Prostate gland (tissue), 2 donors: ENCODE measurements around the gene RAD23B. TPM values are rescaled to one million over a fixed set of nuclear protein-coding genes. Genes with fewer than 3 reads are reported as not detected.

Experiments
- DNase-seq: peaks from one replicate; pipeline ENCODE4 v3.0.0-alpha.2; 2019; ENCODE audit warnings: low spot score
- H3K27ac ChIP-seq, 2 donors: fragments of 200-600 bp; sonication (generic); 2 replicates each; pipeline ENCODE4 v1.5.1; 2017 to 2019
- H3K27me3 ChIP-seq: fragments of 200-600 bp; sonication (generic); replicated peaks from 2 replicates; pipeline ENCODE4 v1.5.1; 2019; ENCODE audit not compliant: insufficient read depth
- H3K36me3 ChIP-seq, 2 donors: fragments of 200-600 bp; sonication (generic); 1 replicate in 1 of 2; 2 replicates in 1 of 2; pipeline versions ENCODE4 v1.5.1 to v1.8.1; 2017 to 2019
- H3K4me1 ChIP-seq: fragments of 200-600 bp; sonication (generic); replicated peaks from 2 replicates; pipeline ENCODE4 v1.5.1; 2019
- H3K4me3 ChIP-seq, 2 donors: fragments of 200-600 bp; sonication (generic); 2 replicates each; pipeline ENCODE4 v1.5.1; 2017 to 2019
- H3K9me3 ChIP-seq: fragments of 200-600 bp; sonication (generic); 2 replicates; pipeline ENCODE4 v1.5.1; 2017
- POLR2A ChIP-seq: fragments of 450-650 bp; IDR thresholded peaks from one replicate; pipeline ENCODE4 v1.6.1; 2016; ENCODE audit warnings: antibody characterized with exemption, mild to moderate bottlenecking
- POLR2AphosphoS5 ChIP-seq: sonication (generic); formaldehyde crosslinking; IDR thresholded peaks from one replicate; pipeline ENCODE4 v1.6.1; 2017; ENCODE audit warnings: antibody characterized with exemption
- WGBS: methylation state at CpG from one replicate; pipeline ENCODE4 v1.1.5; 2018; 5-methylcytosine and 5-hydroxymethylcytosine counted together
- intact Hi-C: fragments of 100-400 bp; cut with DNase I; formaldehyde crosslinking; loops from one replicate; pipeline ENCODE4 v1.14.2; 2022
- total RNA-seq, 2 donors: library from RNA; depleted of rRNA; stranded (reverse); fragments of >200 nt; gene quantifications; one replicate each; pipeline ENCODE4 v1.1.0, GENCODE V29; 2016
- TF ChIP-seq, protein P1 (sequence below), 4 experiments: fragments of 200-600 bp in 2 of 4; fragments of 450-650 bp in 2 of 4; sonication (generic) in 2 of 4; IDR thresholded peaks; 1 replicate in 3 of 4; 2 replicates in 1 of 4; pipeline ENCODE4 v1.5.1; 2016 to 2019; ENCODE audit warnings: antibody characterized with exemption in 4 of 4, mild to moderate bottlenecking in 2 of 4, moderate library complexity in 2 of 4

The RAD23B gene
- total RNA-seq, 2 donors from 2014 or later = 92.3 to 111 TPM

DNA sequence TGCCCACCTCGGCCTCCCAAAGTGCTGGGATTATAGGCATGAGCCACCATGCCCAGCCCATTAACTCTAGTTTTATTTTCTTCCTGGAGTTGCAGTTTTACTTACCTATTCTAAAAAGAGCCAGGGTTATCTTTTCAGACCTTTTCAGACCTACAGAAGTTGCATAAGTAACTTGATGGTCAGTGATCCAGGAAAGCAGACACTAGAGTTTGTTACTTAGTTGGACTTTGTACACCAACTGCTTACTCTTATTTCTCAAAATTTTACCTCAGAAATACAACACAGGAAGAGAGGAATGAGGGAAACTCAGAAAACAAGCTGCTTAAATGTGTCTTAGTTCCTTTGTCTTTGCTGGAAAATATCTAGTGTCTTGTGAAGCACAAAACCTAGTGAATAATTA lies 25.4 kb downstream of the RAD23B start:
- Histone ChIP-seq H3K36me3 (peaks cover 0 to 10% of the 10 kb centered on the region in 2 donors), H3K9me3 (no peaks in the 10 kb centered on the region), H3K27me3 (no peaks in the 10 kb centered on the region), H3K27ac (no peak overlapping the region), H3K4me3 (no peak overlapping the region), H3K4me1 (no peaks in the 10 kb centered on the region)
- TF ChIP-seq, protein P1, sequence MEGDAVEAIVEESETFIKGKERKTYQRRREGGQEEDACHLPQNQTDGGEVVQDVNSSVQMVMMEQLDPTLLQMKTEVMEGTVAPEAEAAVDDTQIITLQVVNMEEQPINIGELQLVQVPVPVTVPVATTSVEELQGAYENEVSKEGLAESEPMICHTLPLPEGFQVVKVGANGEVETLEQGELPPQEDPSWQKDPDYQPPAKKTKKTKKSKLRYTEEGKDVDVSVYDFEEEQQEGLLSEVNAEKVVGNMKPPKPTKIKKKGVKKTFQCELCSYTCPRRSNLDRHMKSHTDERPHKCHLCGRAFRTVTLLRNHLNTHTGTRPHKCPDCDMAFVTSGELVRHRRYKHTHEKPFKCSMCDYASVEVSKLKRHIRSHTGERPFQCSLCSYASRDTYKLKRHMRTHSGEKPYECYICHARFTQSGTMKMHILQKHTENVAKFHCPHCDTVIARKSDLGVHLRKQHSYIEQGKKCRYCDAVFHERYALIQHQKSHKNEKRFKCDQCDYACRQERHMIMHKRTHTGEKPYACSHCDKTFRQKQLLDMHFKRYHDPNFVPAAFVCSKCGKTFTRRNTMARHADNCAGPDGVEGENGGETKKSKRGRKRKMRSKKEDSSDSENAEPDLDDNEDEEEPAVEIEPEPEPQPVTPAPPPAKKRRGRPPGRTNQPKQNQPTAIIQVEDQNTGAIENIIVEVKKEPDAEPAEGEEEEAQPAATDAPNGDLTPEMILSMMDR (IDR thresholded peaks at IDR 0.05) = no peak
- TF ChIP-seq POLR2A (no peak), POLR2AphosphoS5 (no peak)
- intact Hi-C loops = no loop called here
- no peak for DNase-seq
- 44% methylated on average over 1 of the region's 1 CpG for WGBS

DNA sequence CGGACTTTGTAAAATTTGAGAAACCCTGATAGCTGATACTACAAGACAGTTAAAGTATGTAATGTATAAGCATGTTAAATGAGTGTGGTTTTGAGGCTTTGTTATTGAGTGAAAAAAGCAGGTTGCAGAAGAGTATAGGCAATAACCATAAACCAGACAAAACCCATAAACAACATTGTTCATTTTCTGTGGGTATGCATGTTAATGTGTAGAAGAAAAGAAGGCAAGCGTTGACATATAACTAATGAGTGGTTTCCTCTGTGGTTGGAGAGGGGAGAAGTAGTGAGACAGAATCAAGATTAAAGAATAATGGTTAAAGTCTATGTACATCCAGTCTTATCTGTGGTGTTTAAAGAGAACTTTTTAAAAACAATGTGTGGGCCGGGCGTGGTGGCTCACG lies 26.2 kb downstream of the RAD23B start:
- Histone ChIP-seq H3K36me3 (peaks cover 0 to 10% of the 10 kb centered on the region in 2 donors), H3K27ac (no peak overlapping the region), H3K4me1 (no peaks in the 10 kb centered on the region), H3K9me3 (no peaks in the 10 kb centered on the region), H3K27me3 (no peaks in the 10 kb centered on the region), H3K4me3 (no peak overlapping the region)
- TF ChIP-seq, protein P1 (IDR thresholded peaks at IDR 0.05) = no peak
- TF ChIP-seq POLR2AphosphoS5 (no peak), POLR2A (no peak)
- intact Hi-C loops = no loop called here
- WGBS = 88% methylated on average over 5 of the region's 5 CpGs
- DNase-seq = no peak

DNA sequence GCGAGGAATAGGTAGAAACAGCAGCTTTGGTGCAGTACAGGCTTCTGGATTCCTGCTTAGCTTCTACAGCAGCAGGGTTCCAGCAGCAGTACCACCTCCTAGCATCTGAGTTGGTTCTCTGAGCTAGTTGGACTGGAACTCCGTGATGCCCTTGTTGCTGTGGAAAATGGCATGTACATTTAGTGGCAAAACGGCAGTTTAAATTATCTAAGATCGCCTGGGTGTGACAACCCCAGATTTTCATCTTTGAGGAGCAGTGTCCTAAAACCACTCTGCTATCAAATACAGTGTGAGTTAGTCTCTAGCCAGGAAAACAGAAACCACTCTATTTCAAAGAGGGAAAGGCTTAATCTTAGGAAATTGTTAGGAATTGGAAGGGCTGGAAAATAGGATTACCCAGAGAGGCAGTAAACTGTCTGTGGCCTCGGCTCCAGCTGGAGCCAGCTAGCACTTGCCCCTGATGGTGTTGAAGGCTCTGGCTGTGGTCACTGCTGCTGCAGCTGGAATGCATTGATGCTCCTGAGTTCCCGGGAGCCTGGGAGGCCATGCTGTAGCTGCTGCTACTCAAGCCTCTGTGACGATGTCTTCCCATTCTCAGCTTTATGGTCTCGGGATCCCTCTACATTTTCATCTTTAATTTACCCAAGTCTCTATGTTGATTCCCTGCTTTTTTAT lies 29.4 kb downstream of the RAD23B start:
- Histone ChIP-seq H3K27me3 (no peaks in the 10 kb centered on the region), H3K9me3 (no peaks in the 10 kb centered on the region), H3K36me3 (peaks cover 0 to 1% of the 10 kb centered on the region in 2 donors), H3K4me3 (no peak overlapping the region), H3K4me1 (no peaks in the 10 kb centered on the region), H3K27ac (no peak overlapping the region)
- intact Hi-C loops = no loop called here
- TF ChIP-seq POLR2A (no peak), POLR2AphosphoS5 (no peak)
- TF ChIP-seq, protein P1 (IDR thresholded peaks at IDR 0.05) = no peak
- WGBS = 82% methylated on average over 8 of the region's 8 CpGs
- DNase-seq = no peak

DNA sequence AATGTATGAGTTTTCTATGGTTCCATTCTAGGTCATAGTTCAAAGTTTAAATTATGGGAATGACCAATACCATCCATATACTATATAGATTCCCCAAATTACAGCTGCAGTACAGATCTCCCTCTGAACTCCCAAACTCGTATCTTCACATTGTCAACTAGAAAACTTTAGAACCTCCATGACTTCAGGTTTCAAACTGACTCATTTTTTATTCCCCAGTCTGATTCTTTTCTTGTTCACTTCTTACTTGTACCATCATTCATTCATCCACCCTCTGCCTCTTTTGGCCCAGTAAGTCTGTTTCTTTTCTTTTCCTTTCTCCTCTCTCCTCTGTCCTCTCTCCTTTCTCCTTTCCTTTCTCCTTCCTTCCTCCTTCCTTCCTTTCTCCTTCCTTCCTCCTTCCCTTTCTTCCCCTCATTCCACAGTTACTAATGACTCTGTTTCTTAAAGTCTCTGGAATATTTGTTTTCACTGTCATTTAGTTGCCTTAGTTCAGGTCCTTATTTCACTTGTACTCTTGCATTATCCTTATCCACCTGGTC lies 30.5 kb downstream of the RAD23B start:
- no peak overlapping the region for H3K4me3 ChIP-seq
- no peaks in the 10 kb centered on the region for H3K36me3 ChIP-seq
- no peaks in the 10 kb centered on the region for H3K27me3 ChIP-seq
- WGBS = 100% methylated on average over 1 of the region's 1 CpG
- intact Hi-C loops = no loop called here
- H3K27ac ChIP-seq = no peak overlapping the region
- H3K4me1 ChIP-seq = no peaks in the 10 kb centered on the region
- H3K9me3 ChIP-seq = no peaks in the 10 kb centered on the region
- TF ChIP-seq, protein P1 (IDR thresholded peaks at IDR 0.05) = no peak
- TF ChIP-seq POLR2AphosphoS5 = no peak
- TF ChIP-seq POLR2A = no peak
- DNase-seq = no peak

DNA sequence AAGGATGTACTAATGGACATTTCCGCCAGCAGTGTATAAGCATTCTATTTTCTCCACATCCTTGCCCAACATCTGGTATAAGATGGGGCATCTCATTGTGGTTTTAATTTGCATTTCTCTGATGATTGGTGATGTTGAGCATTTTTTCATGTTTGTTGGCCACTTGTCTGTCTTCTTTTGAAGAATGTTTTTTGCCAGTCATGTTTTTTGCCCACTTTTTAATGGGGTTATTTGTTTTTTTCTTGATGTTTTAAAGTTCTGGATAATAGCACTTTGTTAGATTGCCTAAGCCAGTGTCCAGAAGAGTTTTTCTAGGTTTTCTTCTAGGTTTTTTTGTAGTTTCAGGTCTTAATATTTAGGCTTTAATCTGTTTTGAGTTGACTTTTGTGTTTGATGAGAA lies 31.7 kb downstream of the RAD23B start:
- intact Hi-C loops = no loop called here
- Histone ChIP-seq H3K9me3 (no peaks in the 10 kb centered on the region), H3K4me3 (no peak overlapping the region), H3K36me3 (no peaks in the 10 kb centered on the region), H3K4me1 (no peaks in the 10 kb centered on the region), H3K27me3 (no peaks in the 10 kb centered on the region), H3K27ac (no peak overlapping the region)
- 97% methylated on average over 1 of the region's 1 CpG for WGBS
- TF ChIP-seq POLR2A = no peak
- TF ChIP-seq, protein P1 (IDR thresholded peaks at IDR 0.05) = no peak
- no peak for TF ChIP-seq POLR2AphosphoS5
- no peak for DNase-seq
